NT2/D1 (cell line): Measurements from ENCODE around the gene RPS28.
A peak's percentile ranks its signal among the peaks of the same experiment; 100 is the strongest.
"Not testable (repeated sequence)": the region's sequence is repeated elsewhere in the genome, so short reads cannot be mapped to it uniquely, and the experiment has no call there.

ENCODE experiments used
- DNase-seq: peaks from one replicate; pipeline ENCODE4 v3.0.0-alpha.2; 2011; ENCODE audit warnings: low read depth, low spot score
- H3K27me3 ChIP-seq: 2 replicates; pipeline ENCODE4 v1.6.0; 2011; ENCODE audit warnings: mild to moderate bottlenecking; ENCODE audit not compliant: insufficient read length, insufficient read depth
- H3K36me3 ChIP-seq: 2 replicates; pipeline ENCODE4 v1.6.1; 2011; ENCODE audit warnings: mild to moderate bottlenecking, low read length, mixed read lengths; ENCODE audit not compliant: insufficient read depth, insufficient read length
- H3K4me1 ChIP-seq: 2 replicates; pipeline ENCODE4 v1.5.1; 2011; ENCODE audit not compliant: insufficient read depth, insufficient read length
- H3K4me3 ChIP-seq: 2 replicates; pipeline ENCODE4 v1.5.1; 2011; ENCODE audit warnings: low read depth; ENCODE audit not compliant: insufficient read length
- H3K9ac ChIP-seq: 2 replicates; pipeline ENCODE4 v1.6.0; 2011; ENCODE audit warnings: low read depth; ENCODE audit not compliant: insufficient read length
- H3K9me3 ChIP-seq: 2 replicates; pipeline ENCODE4 v1.5.1; 2011; ENCODE audit warnings: mild to moderate bottlenecking, low read length; ENCODE audit not compliant: insufficient read depth
- SUZ12 ChIP-seq: IDR thresholded peaks from 2 replicates; pipeline ENCODE4 v1.6.1; 2011; ENCODE audit not compliant: insufficient read length, insufficient read depth; ENCODE audit errors: extremely low read depth
- YY1 ChIP-seq: IDR thresholded peaks from 2 replicates; pipeline ENCODE4 v1.6.1; 2011; ENCODE audit not compliant: insufficient read length, insufficient read depth
- ZNF274 ChIP-seq: IDR thresholded peaks from 2 replicates; pipeline ENCODE4 v1.6.1; 2011; ENCODE audit warnings: mild to moderate bottlenecking, low read depth, low read length

The RPS28 gene

GRCh38 chr19:8316351-8317125 is 4.8 kb upstream of the RPS28 start:
- H3K27me3 ChIP-seq, result no peaks in the 10 kb centered on the region
- H3K9me3 ChIP-seq, result no peaks in the 10 kb centered on the region
- H3K4me3 ChIP-seq, result no peak overlapping the region
- DNase-seq, result no peak
- no peak for TF ChIP-seq SUZ12
- 0 out of 2 replicates have a peak, but pooled peaks have one; percentile 23 for TF ChIP-seq ZNF274
- TF ChIP-seq YY1, result no peak
- peaks cover 10% of the 10 kb centered on the region for H3K4me1 ChIP-seq
- H3K36me3 ChIP-seq, result peaks cover 53% of the 10 kb centered on the region
- peak overlapping the region; percentile 54 for H3K9ac ChIP-seq

GRCh38 chr19:8318835-8319234 is 2.5 kb upstream of the RPS28 start:
- DNase-seq, H3K4me1 ChIP-seq, H3K9me3 ChIP-seq, H3K4me3 ChIP-seq, H3K9ac ChIP-seq, H3K27me3 ChIP-seq: not testable (repeated sequence)
- peaks cover 55% of the 10 kb centered on the region for H3K36me3 ChIP-seq

- no peaks in the 10 kb centered on the region for H3K27me3 ChIP-seq
- TF ChIP-seq ZNF274 (no peak), YY1 (no peak), SUZ12 (no peak)
- no peaks in the 10 kb centered on the region for H3K9me3 ChIP-seq
- H3K4me3 ChIP-seq, result peak overlapping the region; percentile 94
- no peak for DNase-seq
- peaks cover 11% of the 10 kb centered on the region for H3K4me1 ChIP-seq
- H3K36me3 ChIP-seq, result peaks cover 56% of the 10 kb centered on the region
- H3K9ac ChIP-seq, result peak overlapping the region; percentile 100
These were observed 1.3 kb upstream of the RPS28 start for GRCh38 chr19:8319807-8320520.

- peak overlapping the region; percentile 94 for H3K4me3 ChIP-seq
- peaks cover 51% of the 10 kb centered on the region for H3K36me3 ChIP-seq
- TF ChIP-seq ZNF274, result no peak
- no peak for TF ChIP-seq YY1
- no peak for TF ChIP-seq SUZ12
These were observed 681 bp upstream of the RPS28 start for GRCh38 chr19:8320564-8321066.

GRCh38 chr19:8321986-8322637 is 816 bp downstream of the RPS28 start:
- DNase-seq, result no peak
- peaks cover 9% of the 10 kb centered on the region for H3K4me1 ChIP-seq
- TF ChIP-seq SUZ12 (no peak), YY1 (no peak), ZNF274 (no peak)
- peaks cover 40% of the 10 kb centered on the region for H3K36me3 ChIP-seq
- peak overlapping the region; percentile 94 for H3K4me3 ChIP-seq
- H3K27me3 ChIP-seq, result no peaks in the 10 kb centered on the region
- peak overlapping the region; percentile 99 for H3K9ac ChIP-seq
- no peaks in the 10 kb centered on the region for H3K9me3 ChIP-seq

More at GRCh38 chr19:8320564-8321066, 681 bp upstream of the RPS28 start:
- Histone ChIP-seq H3K4me1 (peaks cover 9% of the 10 kb centered on the region), H3K9ac (peak overlapping the region; percentile 100), H3K9me3 (no peaks in the 10 kb centered on the region), H3K27me3 (no peaks in the 10 kb centered on the region)
- no peak for DNase-seq

- H3K27me3 ChIP-seq, result no peaks in the 10 kb centered on the region
- TF ChIP-seq ZNF274, result no peak
- no peak for TF ChIP-seq YY1
- TF ChIP-seq SUZ12, result no peak
- H3K9me3 ChIP-seq, result no peaks in the 10 kb centered on the region
- DNase-seq, result no peak
- peaks cover 9% of the 10 kb centered on the region for H3K4me1 ChIP-seq
- H3K4me3 ChIP-seq, result peak overlapping the region; percentile 94
- peak overlapping the region; percentile 99 for H3K9ac ChIP-seq
- H3K36me3 ChIP-seq, result peaks cover 40% of the 10 kb centered on the region
These were observed 1.3 kb downstream of the RPS28 start for GRCh38 chr19:8322638-8322997.

- Histone ChIP-seq H3K4me3 (no peak overlapping the region), H3K9ac (peak overlapping the region; percentile 39), H3K27me3 (no peaks in the 10 kb centered on the region), H3K36me3 (peaks cover 37% of the 10 kb centered on the region), H3K4me1 (peaks cover 9% of the 10 kb centered on the region), H3K9me3 (no peaks in the 10 kb centered on the region)
- no peak for DNase-seq
- TF ChIP-seq ZNF274 (no peak), YY1 (no peak), SUZ12 (no peak)
These were observed 2.5 kb downstream of the RPS28 start for GRCh38 chr19:8323781-8324185.
